IMR-90 (cell line): Measurements from ENCODE around the gene TMEM40. TPM values are rescaled to one million over a fixed set of nuclear protein-coding genes. Genes with fewer than 3 reads are reported as not detected.

Experiments used
- ATAC-seq: fragments of 200-7000 bp; cut with Tn5 transposase; 2 replicates; pipeline ENCODE4 v1.9.1; 2020; ENCODE audit warnings: low read depth, mild to moderate bottlenecking, moderate library complexity
- BruUV-seq: library from RNA; stranded (reverse); fragments of 400-500 nt; replicated peaks from 2 replicates; lab custom pipeline; 2021; lab: Mats Ljungman, UMichigan
- CTCF ChIA-PET: fragments of 300-600 bp; formaldehyde crosslinking; extraction: SDS; loops from one replicate; lab custom pipeline; 2021; ENCODE audit warnings: antibody characterized with exemption; lab: Yijun Ruan, JAX
- POLR2A ChIA-PET: fragments of 300-600 bp; sonication (Branson Sonifier 250); formaldehyde crosslinking; loops from one replicate; lab custom pipeline; 2022; ENCODE audit warnings: antibody characterized with exemption; ENCODE audit not compliant: unreplicated experiment; lab: Charles Lee
- DNase-seq: peaks from one replicate; pipeline ENCODE4 v3.0.0; 2013
- H2AFZ ChIP-seq: replicated peaks from 2 replicates; pipeline ENCODE3; 2013; ENCODE audit warnings: low read length, mild to moderate bottlenecking; ENCODE audit not compliant: poor library complexity
- H2AK5ac ChIP-seq: 2 replicates; pipeline ENCODE4 v1.6.1; 2013; ENCODE audit warnings: low read depth, low read length, inconsistent platforms
- H2AK9ac ChIP-seq: replicated peaks from 2 replicates; pipeline ENCODE3; 2013; ENCODE audit warnings: mild to moderate bottlenecking, low read depth, low read length, moderate library complexity; ENCODE audit not compliant: poor library complexity
- H2BK120ac ChIP-seq: 2 replicates; pipeline ENCODE4 v1.6.1; 2013; ENCODE audit warnings: low read depth, low read length, inconsistent platforms
- H2BK15ac ChIP-seq: 3 replicates; pipeline ENCODE4 v1.6.1; 2013; ENCODE audit warnings: low read depth, low read length, inconsistent platforms
- H2BK20ac ChIP-seq: 2 replicates; pipeline ENCODE4 v1.6.1; 2013; ENCODE audit warnings: low read depth, mild to moderate bottlenecking, inconsistent platforms, low read length, moderate library complexity
- H2BK5ac ChIP-seq: 2 replicates; pipeline ENCODE4 v1.6.1; 2013; ENCODE audit warnings: mild to moderate bottlenecking, low read depth, low read length, inconsistent platforms; ENCODE audit not compliant: poor library complexity, severe bottlenecking
- H3K14ac ChIP-seq: replicated peaks from 2 replicates; pipeline ENCODE4 v1.6.1; 2013; ENCODE audit warnings: low read depth, low read length, inconsistent platforms
- H3K18ac ChIP-seq: 2 replicates; pipeline ENCODE4 v1.6.1; 2013; ENCODE audit warnings: low read depth, low read length, control low read depth
- H3K23ac ChIP-seq: 2 replicates; pipeline ENCODE4 v1.6.1; 2013; ENCODE audit warnings: low read depth, low read length, inconsistent platforms
- H3K27ac ChIP-seq: 2 replicates; pipeline ENCODE4 v1.5.1; 2013; ENCODE audit warnings: mild to moderate bottlenecking, control low read depth, low read length; ENCODE audit not compliant: insufficient read depth
- H3K27me3 ChIP-seq: 2 replicates; pipeline ENCODE4 v1.6.1; 2013; ENCODE audit warnings: low read length; ENCODE audit not compliant: control insufficient read depth, insufficient read depth
- H3K36me3 ChIP-seq: 2 replicates; pipeline ENCODE4 v1.6.1; 2013; ENCODE audit warnings: low read length, mixed read lengths; ENCODE audit not compliant: control insufficient read depth, insufficient read depth
- H3K4ac ChIP-seq: 2 replicates; pipeline ENCODE4 v1.6.1; 2013; ENCODE audit warnings: low read depth, low read length, inconsistent platforms
- H3K4me1 ChIP-seq: 2 replicates; pipeline ENCODE4 v1.6.1; 2013; ENCODE audit warnings: low read length, mixed read lengths; ENCODE audit not compliant: control insufficient read depth, insufficient read depth
- H3K4me2 ChIP-seq: 2 replicates; pipeline ENCODE4 v1.6.1; 2013; ENCODE audit warnings: low read depth, mild to moderate bottlenecking, control low read depth, low read length, moderate library complexity
- H3K4me3 ChIP-seq: 2 replicates; pipeline ENCODE4 v1.5.1; 2013; ENCODE audit warnings: low read depth, mild to moderate bottlenecking, control low read depth, low read length, moderate library complexity; ENCODE audit not compliant: insufficient read depth
- H3K56ac ChIP-seq: 2 replicates; pipeline ENCODE4 v1.6.1; 2013; ENCODE audit warnings: low read length, inconsistent platforms; ENCODE audit not compliant: insufficient read depth; ENCODE audit errors: extremely low read depth
- H3K79me1 ChIP-seq, 2 experiments: 2 replicates each; pipeline ENCODE4 v1.6.1; 2013; ENCODE audit warnings: low read length in 2 of 2, inconsistent platforms in 1 of 2, low read depth in 1 of 2
- H3K9ac ChIP-seq: 2 replicates; pipeline ENCODE4 v1.6.1; 2013; ENCODE audit warnings: low read depth, low read length, control low read depth
- H3K9me1 ChIP-seq: 2 replicates; pipeline ENCODE4 v1.6.1; 2013; ENCODE audit warnings: low read length, inconsistent platforms; ENCODE audit not compliant: insufficient read depth
- H3K9me3 ChIP-seq: 2 replicates; pipeline ENCODE4 v1.6.1; 2013; ENCODE audit warnings: low read length; ENCODE audit not compliant: control insufficient read depth, insufficient read depth
- H4K20me1 ChIP-seq: 2 replicates; pipeline ENCODE4 v1.6.1; 2013; ENCODE audit warnings: low read length, inconsistent platforms; ENCODE audit not compliant: insufficient read depth
- H4K5ac ChIP-seq: 2 replicates; pipeline ENCODE4 v1.6.1; 2013; ENCODE audit warnings: mild to moderate bottlenecking, low read depth, low read length, control low read depth
- H4K8ac ChIP-seq, 2 experiments: 2 replicates each; pipeline ENCODE4 v1.6.1; 2013; ENCODE audit warnings: low read depth in 2 of 2, low read length in 2 of 2, control low read depth in 1 of 2, inconsistent platforms in 1 of 2
- H4K91ac ChIP-seq: 2 replicates; pipeline ENCODE4 v1.6.1; 2013; ENCODE audit warnings: low read depth, low read length, inconsistent platforms; ENCODE audit not compliant: insufficient read depth
- CEBPB ChIP-seq: IDR thresholded peaks from 2 replicates; pipeline ENCODE4 v1.6.1; 2012; ENCODE audit warnings: low read depth, low read length, improper control_type of control experiment
- POLR2A ChIP-seq: IDR thresholded peaks from 2 replicates; pipeline ENCODE4 v1.6.1; 2012; ENCODE audit warnings: mild to moderate bottlenecking, low read depth, low read length
- WGBS, 2 experiments: methylation state at CpG; one replicate each; pipeline versions ENCODE4 v1.1.5 to v1.1.7; 2013; ENCODE audit warnings: missing lambda C conversion rate in 2 of 2; ENCODE audit not compliant: insufficient read length in 1 of 2; ENCODE audit errors: extremely low coverage in 2 of 2; 5-methylcytosine and 5-hydroxymethylcytosine counted together
- dilution Hi-C: fragments of 300-500 bp; cut with HindIII; formaldehyde crosslinking; loops from one replicate; pipeline ENCODE4 v1.14.3; 2018; ENCODE audit warnings: low sequenced_read_pairs; ENCODE audit not compliant: unreplicated experiment
- in situ Hi-C: fragments of 300-500 bp; cut with MboI; formaldehyde crosslinking; loops from 3 replicates; pipeline ENCODE4 v1.14.3; 2019; ENCODE audit warnings: low sequenced_read_pairs, inconsistent platforms, mixed read lengths
- intact Hi-C: fragments of 100-400 bp; cut with micrococcal nuclease; formaldehyde crosslinking; loops from 2 replicates; pipeline ENCODE4 v1.10.0; 2022
- polyA plus RNA-seq, 3 experiments: library from polyadenylated mRNA; depleted of rRNA; stranded (reverse); fragments of >200 nt; gene quantifications; 2 replicates each; pipeline ENCODE4 v1.2.3, GENCODE V29; 2012; ENCODE audit warnings: low replicate concordance in 1 of 3
- total RNA-seq: library from RNA; depleted of rRNA; stranded (reverse); fragments of >200 nt; gene quantifications from 2 replicates; pipeline ENCODE4 v1.2.3, GENCODE V29; 2012

Gene TMEM40
- total and polyA plus RNA-seq, 2 of the 4 experiments (the other 2 are of a cell fraction): 0.27 TPM; not detected in 1

DNA sequence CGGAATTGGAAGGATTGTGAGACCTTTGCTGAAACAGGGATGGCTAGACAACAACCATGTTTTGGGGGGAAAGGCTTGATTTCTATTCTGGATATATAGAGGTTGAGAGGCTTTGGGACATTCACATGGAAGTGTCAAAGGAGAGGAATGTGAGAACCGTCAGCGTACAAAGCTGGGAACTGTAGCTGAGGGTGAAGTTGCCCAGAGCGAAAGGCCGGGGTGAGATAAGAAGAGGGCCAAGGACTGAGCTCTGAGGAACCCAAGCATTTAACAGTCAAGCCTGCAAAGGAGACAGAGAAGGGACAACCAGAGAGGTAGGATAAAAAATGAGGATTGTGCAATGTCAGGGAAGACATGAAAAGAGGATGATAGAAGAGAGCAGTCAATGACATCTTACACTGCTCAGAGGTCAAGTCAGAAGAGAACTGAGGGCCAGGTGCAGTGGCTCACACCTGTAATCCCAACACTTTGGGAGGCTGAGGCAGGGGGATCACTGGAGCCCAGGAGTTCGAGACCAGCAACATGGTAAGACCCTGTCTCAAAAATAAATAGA lies 53.6 kb downstream of the TMEM40 start:
- CTCF ChIA-PET: interaction anchor here (0.8 to 1.4 kb wide), 2 partner anchors 11 to 574 kb away, joined by 3 read pairs; no protein-coding TSS in a partner anchor

More for the DNA sequence above, 53.6 kb downstream of the TMEM40 start:
- H3K9me3 ChIP-seq: no peaks in the 10 kb centered on the region
- H2AK9ac ChIP-seq: no peak overlapping the region
- H3K27ac ChIP-seq: no peak overlapping the region
- POLR2A ChIA-PET: no interaction called here
- H3K4ac ChIP-seq: no peak overlapping the region
- peaks cover 3% of the 10 kb centered on the region; the same call in 1 of the 2 replicates for H3K4me1 ChIP-seq
- no peaks in the 10 kb centered on the region for H3K79me1 ChIP-seq
- H3K4me3 ChIP-seq: no peak overlapping the region
- H3K14ac ChIP-seq: no peak overlapping the region
- no peak overlapping the region for H2BK5ac ChIP-seq
- no peak overlapping the region for H3K23ac ChIP-seq
- TF ChIP-seq POLR2A (no peak), CEBPB (peak; percentile 71)
- H3K18ac ChIP-seq: no peak overlapping the region
- no peak overlapping the region for H4K91ac ChIP-seq
- no peak overlapping the region for H3K56ac ChIP-seq
- ATAC-seq (no peak), DNase-seq (no peak)
- no peak overlapping the region for H3K4me2 ChIP-seq
- BruUV-seq: no TSS peak
- no peaks in the 10 kb centered on the region for H3K36me3 ChIP-seq
- no peak overlapping the region for H2AFZ ChIP-seq
- H2BK20ac ChIP-seq: no peak overlapping the region
- no peak overlapping the region for H3K9ac ChIP-seq
- H4K8ac ChIP-seq: no peak overlapping the region
- H3K9me1 ChIP-seq: 0 out of 2 replicates have a peak, but pooled peaks cover 5% of the 10 kb centered on the region
- in situ Hi-C loops: no loop called here
- H2BK15ac ChIP-seq: no peak overlapping the region
- no peak overlapping the region for H4K5ac ChIP-seq
- no peak overlapping the region for H2AK5ac ChIP-seq
- dilution Hi-C loops: no loop called here
- intact Hi-C loops: loop anchor here (5.0 kb wide), 2 partner anchors 43 to 187 kb away; partner anchors contain the start of gene RAF1
- 92% methylated on average over 5 of the region's 6 CpGs; no CpG with 5 or more reads in 1 of the 2 experiments for WGBS, 2 experiments
- no peaks in the 10 kb centered on the region for H4K20me1 ChIP-seq
- no peak overlapping the region for H2BK120ac ChIP-seq
- peaks cover 8% of the 10 kb centered on the region; the same call in 1 of the 2 replicates for H3K27me3 ChIP-seq
